AG10803 (cell line): ENCODE data around the gene RNPS1.

Experiments used
- DNase-seq: peaks from one replicate; pipeline ENCODE4 v3.0.0; 2010; ENCODE audit warnings: low read depth
- H3K4me3 ChIP-seq: 2 replicates; pipeline ENCODE4 v1.5.1; 2011; ENCODE audit warnings: mild to moderate bottlenecking, low read length, control low read depth
- TF ChIP-seq, protein P1 (sequence below): conservative IDR thresholded peaks from 2 replicates; pipeline ENCODE4 v1.5.1; 2011; ENCODE audit warnings: mild to moderate bottlenecking, low read length, control low read depth, inconsistent platforms

Gene RNPS1

DNA sequence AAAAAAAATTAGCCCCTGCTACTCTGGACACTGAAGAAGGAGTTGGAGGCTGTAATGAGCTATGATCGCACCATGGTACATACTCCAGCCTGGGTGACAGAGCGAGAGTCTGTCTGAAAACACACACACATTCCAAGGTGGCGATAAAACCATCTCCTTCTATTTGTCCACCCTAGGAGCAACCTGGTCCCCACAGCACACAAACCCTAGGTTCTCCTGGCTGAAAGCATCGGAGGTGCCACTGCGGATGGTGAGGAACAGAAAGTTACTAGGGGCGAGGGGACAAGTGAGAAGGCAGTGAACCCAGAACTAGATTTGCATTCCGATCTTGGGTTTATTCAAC lies 15.1 kb downstream of the RNPS1 start:
- no peak overlapping the region for H3K4me3 ChIP-seq
- no peak for DNase-seq
- TF ChIP-seq, protein P1, sequence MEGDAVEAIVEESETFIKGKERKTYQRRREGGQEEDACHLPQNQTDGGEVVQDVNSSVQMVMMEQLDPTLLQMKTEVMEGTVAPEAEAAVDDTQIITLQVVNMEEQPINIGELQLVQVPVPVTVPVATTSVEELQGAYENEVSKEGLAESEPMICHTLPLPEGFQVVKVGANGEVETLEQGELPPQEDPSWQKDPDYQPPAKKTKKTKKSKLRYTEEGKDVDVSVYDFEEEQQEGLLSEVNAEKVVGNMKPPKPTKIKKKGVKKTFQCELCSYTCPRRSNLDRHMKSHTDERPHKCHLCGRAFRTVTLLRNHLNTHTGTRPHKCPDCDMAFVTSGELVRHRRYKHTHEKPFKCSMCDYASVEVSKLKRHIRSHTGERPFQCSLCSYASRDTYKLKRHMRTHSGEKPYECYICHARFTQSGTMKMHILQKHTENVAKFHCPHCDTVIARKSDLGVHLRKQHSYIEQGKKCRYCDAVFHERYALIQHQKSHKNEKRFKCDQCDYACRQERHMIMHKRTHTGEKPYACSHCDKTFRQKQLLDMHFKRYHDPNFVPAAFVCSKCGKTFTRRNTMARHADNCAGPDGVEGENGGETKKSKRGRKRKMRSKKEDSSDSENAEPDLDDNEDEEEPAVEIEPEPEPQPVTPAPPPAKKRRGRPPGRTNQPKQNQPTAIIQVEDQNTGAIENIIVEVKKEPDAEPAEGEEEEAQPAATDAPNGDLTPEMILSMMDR = no peak

DNA sequence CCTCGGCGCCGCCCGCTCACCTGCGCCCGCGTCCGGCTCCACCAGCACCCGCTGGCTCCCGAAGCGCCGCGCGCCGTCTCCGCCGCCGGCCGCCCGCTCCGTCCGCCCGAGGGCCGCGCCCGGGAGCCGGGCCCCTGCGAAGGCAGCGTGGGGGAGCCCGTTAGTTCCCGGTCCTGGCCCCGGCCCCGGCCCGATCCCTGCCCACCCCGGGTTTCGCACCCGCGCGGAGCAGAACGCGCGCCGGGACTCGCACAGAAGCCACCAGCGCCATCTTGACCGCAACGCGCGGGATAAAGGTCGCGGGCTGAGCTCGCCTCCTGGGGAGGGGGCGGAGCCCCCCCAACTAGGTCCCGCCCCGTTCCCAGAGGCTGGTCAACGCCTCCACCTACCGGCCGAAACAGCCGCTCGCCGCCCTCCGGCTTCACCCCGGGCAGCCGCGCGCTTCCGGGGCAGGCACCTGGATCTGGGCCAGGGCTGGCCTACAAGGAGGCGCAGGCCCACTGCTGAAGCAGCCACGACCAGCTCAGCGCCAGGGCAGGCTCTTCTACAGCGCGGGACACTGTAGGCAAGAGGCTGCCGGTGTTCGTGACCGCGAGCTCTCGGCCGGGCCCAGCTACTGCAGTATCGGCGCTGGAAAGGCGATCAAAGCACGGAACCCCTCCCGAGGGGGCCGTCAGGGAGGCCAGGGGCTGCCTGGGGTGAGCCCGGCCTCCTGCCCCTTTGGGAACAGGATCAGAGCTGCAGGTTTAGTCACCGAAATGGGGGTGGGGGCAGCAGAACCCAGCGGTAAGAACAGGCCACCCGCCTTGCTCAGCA lies 16.4 kb downstream of the RNPS1 start, which contains the start of gene ECI1:
Gene ECI1, minus strand, starts transcription at position 292 of the 816 bp plus-strand sequence. Its CDS starts 21 bp downstream, at position 271.
- peak; percentile 94 for DNase-seq
- TF ChIP-seq, protein P1 = peak; percentile 54
- H3K4me3 ChIP-seq = peak within 1 kb of the TSS; percentile 73

DNA sequence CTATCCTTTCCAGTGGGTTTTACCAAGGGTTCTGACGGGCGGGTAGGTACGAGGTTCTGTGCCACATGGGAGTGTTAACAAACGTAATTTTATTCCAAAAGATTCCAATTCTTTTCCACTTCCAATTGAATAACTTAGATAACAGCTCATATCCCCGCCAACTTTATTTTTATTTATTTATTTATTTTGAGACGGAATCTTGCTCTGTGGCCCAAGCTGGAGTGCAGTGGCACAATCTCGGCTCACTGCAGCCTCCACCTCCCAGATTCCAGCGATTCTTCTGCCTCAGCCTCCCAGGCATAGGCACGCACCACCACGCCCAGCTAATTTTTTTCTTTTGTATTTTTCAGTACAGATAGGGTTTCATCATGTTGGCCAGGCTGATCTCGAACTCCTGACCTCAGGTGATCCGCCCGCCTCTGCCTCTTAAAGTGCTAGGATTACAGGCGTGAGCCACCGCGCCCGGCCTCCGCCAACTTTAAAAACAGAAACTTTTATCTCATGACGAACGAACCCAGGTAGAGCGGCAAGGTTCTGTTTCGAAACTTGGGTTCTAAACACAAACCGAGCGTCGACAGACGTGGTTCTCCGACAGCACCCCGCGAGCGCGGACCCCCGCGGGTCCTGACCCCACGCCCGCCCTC lies 17.2 kb downstream of the RNPS1 start:
- peak; percentile 38 for DNase-seq
- TF ChIP-seq, protein P1 = no peak
- H3K4me3 ChIP-seq = peak overlapping the region; percentile 73

DNA sequence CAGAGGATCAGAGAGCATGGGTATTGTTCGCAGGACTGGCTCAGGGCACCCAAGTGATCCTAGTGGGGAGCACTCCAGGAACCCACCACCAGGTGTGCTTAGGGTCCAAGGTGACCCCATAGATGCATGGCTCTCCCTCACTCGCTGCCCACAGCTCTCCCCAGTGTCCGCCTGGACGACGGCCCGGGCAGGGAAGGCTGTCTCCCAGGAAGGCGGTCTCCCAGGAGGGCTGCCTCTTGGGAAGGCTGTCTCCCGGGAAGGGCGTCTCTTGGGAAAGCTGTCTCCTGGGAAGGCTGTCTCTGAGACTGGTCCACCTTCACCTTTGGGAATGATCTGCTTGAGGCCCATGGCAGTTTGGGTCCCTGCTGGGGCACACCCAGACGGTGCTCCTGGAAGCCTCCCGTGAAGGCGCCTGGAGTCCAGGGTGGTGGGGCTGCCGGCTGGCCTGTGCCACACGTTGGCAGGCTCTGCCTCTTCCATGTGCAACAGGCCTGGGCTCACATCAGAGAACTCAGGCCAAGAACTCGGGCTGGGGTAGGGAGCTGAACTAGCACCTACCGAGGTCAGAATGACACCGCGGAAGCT lies 21.5 kb downstream of the RNPS1 start:
- no peak overlapping the region for H3K4me3 ChIP-seq
- no peak for DNase-seq
- TF ChIP-seq, protein P1 = no peak

DNA sequence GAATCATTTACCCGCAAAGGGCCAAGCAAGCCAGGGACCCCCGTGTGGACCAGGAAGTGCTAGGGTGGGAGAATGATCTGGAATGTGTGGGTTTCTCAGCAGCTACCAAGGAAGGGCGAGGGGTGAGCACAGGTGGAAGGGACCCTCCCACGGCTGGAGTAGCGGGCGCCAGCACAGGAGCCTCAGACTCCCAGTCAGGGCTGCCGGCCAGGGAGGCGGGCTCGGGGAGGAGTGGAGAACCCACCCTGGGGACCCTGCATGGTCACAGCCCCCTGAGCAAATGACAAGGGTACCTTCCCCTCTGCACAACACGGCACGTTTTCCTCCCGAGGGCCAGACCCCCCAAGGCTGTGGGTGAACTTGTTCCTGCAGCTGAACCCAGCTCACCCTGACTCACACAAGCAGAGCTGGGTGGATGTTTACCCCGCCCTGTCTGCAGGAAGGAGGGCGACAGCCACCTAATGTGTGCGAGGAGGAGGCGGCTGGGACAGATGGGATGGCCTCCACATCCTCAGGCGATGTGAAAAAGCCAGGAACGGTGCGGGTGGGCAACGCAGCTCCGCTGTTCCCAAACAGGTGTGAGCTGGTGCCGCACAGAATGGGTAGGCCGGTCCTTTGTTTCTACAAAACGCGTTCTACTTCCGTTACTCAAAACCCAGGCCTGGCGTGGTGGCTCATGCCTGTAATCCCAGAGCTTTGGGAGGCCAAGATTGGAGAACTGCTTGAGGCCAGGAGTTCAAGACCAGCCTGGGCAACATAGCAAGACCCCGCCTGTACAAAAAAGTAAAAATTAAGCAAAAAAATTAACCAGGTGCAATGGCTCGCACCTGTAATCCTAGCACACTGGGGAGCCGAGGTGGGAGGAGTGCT lies 22.8 kb downstream of the RNPS1 start:
- no peak for DNase-seq

DNA sequence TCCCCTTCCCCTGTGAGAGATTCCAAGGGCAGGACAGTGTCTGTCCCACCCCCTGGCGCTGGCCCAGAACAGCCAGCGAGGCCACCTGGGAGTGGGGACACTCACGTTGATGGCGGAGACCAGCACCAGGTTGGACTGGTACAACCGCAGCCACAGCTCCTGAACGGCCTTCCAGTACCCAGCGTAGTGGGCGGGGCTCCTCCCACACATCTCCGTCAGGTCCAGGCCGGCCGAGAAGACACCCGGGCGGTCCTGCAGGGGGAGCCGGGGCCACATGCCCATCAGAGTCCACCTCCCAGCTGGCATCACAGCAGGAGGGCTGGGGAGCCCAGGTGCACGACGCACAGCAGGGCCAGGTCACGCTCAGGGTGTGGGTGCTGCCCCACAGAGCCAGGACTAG lies 23.6 kb downstream of the RNPS1 start:
- H3K4me3 ChIP-seq = no peak overlapping the region
- no peak for DNase-seq
- TF ChIP-seq, protein P1 = no peak

More for the DNA sequence above, 22.8 kb downstream of the RNPS1 start:
- H3K4me3 ChIP-seq = no peak overlapping the region
- TF ChIP-seq, protein P1 = no peak
